VCaP (cell line): ENCODE results near the gene PITX3.

Experiments
- H3K27ac ChIP-seq: fragments of 450-650 bp; 2 replicates; pipeline ENCODE4 v1.5.1; 2017
- CTCF ChIP-seq: fragments of 450-650 bp; conservative IDR thresholded peaks from 2 replicates; pipeline ENCODE4 v1.5.1; 2017; ENCODE audit warnings: mild to moderate bottlenecking, moderate library complexity

Gene PITX3

GRCh38 chr10:102188298-102188940, 52.9 kb downstream of the PITX3 start:
- no peak overlapping the region for H3K27ac ChIP-seq
- TF ChIP-seq CTCF, result no peak

DNA sequence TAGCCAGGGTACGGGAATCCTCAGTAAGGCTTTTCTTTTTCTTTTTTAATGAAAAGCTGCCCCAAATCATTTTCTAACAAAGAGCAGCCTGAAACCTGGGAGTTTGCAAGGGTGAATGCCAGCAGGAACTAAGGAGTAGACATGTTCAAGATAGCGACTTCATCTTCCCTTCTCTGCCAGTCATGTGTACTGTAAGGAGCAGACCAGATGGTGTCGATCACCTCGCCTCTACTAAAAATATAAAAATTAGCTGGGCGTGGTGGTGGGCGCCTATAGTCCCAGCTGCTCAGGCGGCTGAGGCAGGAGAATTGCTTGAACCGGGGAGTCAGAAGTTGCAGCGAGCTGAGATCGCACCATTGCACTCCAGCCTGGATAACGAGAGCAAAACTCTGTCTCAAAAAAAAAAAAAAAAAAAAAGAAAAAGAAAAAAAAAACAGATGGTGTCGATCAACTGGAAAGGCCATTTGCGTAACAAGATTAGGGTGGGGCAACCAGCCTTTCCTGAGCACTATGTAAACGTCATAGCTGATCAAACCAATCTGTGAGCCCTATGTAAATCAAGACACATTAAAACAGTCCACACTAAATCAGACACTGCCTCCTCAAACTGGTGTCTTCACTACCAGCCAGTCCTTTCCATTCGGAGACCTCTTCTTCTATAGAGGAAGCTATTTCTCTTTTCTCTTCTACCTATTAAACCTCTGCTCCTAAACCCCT, 55.3 kb downstream of the PITX3 start:
- TF ChIP-seq CTCF, result no peak
- H3K27ac ChIP-seq, result no peak overlapping the region

DNA sequence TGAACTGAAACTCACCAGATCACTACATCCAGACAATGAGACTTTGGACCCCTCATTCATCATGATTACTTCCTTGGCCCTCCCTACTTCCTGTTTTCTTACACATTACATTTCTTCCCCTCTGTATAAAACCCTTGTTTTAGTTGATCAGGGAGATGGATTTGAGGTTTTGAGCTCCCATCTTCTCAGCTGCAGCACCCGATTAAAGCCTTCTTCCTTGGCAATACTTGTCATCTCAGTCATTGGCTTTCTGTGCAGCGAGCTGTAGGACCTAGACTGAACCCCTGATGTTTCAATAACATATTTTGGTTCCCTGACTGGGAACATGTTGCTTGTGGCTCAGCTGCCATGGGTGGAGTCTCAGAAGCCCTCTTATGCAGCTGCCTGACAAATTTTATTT, 56.0 kb downstream of the PITX3 start:
- H3K27ac ChIP-seq, result no peak overlapping the region
- TF ChIP-seq CTCF, result no peak

GRCh38 chr10:102184606-102185005, 56.7 kb downstream of the PITX3 start:
- no peak overlapping the region for H3K27ac ChIP-seq
- TF ChIP-seq CTCF, result no peak
